Measurements from ENCODE around the gene MTRF1. TPM values are rescaled to one million over a fixed set of nuclear protein-coding genes. Genes with fewer than 3 reads are reported as not detected.

Gene MTRF1
- total and polyA plus RNA-seq, 7 experiments from 2014 or later = 11.8 to 38.2 (median 22.7) TPM

GRCh38 chr13:41257535-41257934 lies 5.8 kb downstream of the MTRF1 start:
- Mint-ChIP-seq H3K9me3 (no peaks in the 10 kb centered on the region), H3K4me1 (peaks cover 13 to 57% (median 28%) of the 10 kb centered on the region in 7 donors), H3K27me3 (no peaks in the 10 kb centered on the region), H3K4me3 (peak overlapping the region in 2 of 10 donors; percentile 22 to 56), H3K36me3 (peaks cover 11 to 57% (median 40%) of the 10 kb centered on the region in 5 donors), H3K27ac (no peak overlapping the region)
- Histone ChIP-seq H3K4me1 (ENCODE audit: control insufficient read depth in 2 of 2, insufficient read depth in 2 of 2, low read length in 2 of 2) (peaks cover 0 to 11% of the 10 kb centered on the region in 2 donors), H3K36me3 (ENCODE audit: control insufficient read depth in 2 of 3, insufficient read depth in 3 of 3, low read length in 3 of 3) (peaks cover 0 to 24% (median 5%) of the 10 kb centered on the region in 3 experiments), H3K9me3 (ENCODE audit: control insufficient read depth in 2 of 3, low read length in 3 of 3) (no peaks in the 10 kb centered on the region), H3K4me3 (ENCODE audit: low read length) (no peak overlapping the region), H3K27ac (ENCODE audit: low read depth, low read length) (no peak overlapping the region), H3K27me3 (ENCODE audit: control insufficient read depth in 2 of 2, insufficient read depth in 2 of 2, low read length in 2 of 2) (no peaks in the 10 kb centered on the region)
- intact Hi-C loops (cut with micrococcal nuclease) = no loop called here
- ATAC-seq (no peak), DNase-seq (no peak)
- CTCF ChIA-PET = no interaction called here
- POLR2A ChIA-PET = no interaction called here

GRCh38 chr13:41254902-41255301 lies 8.5 kb downstream of the MTRF1 start:
- ATAC-seq (no peak), DNase-seq (no peak)
- Mint-ChIP-seq H3K9me3 (no peaks in the 10 kb centered on the region), H3K36me3 (peaks cover 16 to 75% (median 53%) of the 10 kb centered on the region in 5 donors), H3K4me3 (no peak overlapping the region), H3K4me1 (peaks cover 13 to 54% (median 39%) of the 10 kb centered on the region in 7 donors), H3K27me3 (no peaks in the 10 kb centered on the region), H3K27ac (no peak overlapping the region)
- no peak overlapping the region for H3K4me3 ChIP-seq (ENCODE audit: low read length)
- no peak overlapping the region for H3K27ac ChIP-seq (ENCODE audit: low read depth, low read length)
- no peaks in the 10 kb centered on the region for H3K9me3 ChIP-seq (ENCODE audit: control insufficient read depth in 2 of 3, low read length in 3 of 3)
- no peaks in the 10 kb centered on the region for H3K27me3 ChIP-seq (ENCODE audit: control insufficient read depth in 2 of 2, insufficient read depth in 2 of 2, low read length in 2 of 2)
- peaks cover 0 to 13% of the 10 kb centered on the region in 2 donors for H3K4me1 ChIP-seq (ENCODE audit: control insufficient read depth in 2 of 2, insufficient read depth in 2 of 2, low read length in 2 of 2)
- intact Hi-C loops (cut with micrococcal nuclease) = no loop called here
- ChIA-PET CTCF (no interaction called here), POLR2A (interaction anchor here (0.6 to 1.6 kb wide), 4 partner anchors 8 to 57 kb away, joined by 3 to 7 read pairs (median 4); partner anchors contain the start of gene MTRF1)
- peaks cover 0 to 22% (median 2%) of the 10 kb centered on the region in 3 experiments for H3K36me3 ChIP-seq (ENCODE audit: control insufficient read depth in 2 of 3, insufficient read depth in 3 of 3, low read length in 3 of 3)

GRCh38 chr13:41250993-41251392 lies 12.4 kb downstream of the MTRF1 start:
- H3K4me1 ChIP-seq (ENCODE audit: control insufficient read depth in 2 of 2, insufficient read depth in 2 of 2, low read length in 2 of 2) = peaks cover 0 to 4% of the 10 kb centered on the region in 2 donors
- H3K27ac Mint-ChIP-seq = no peak overlapping the region
- peaks cover 1 to 22% (median 16%) of the 10 kb centered on the region in 7 donors for H3K4me1 Mint-ChIP-seq
- no peak overlapping the region for H3K27ac ChIP-seq (ENCODE audit: low read depth, low read length)
- H3K36me3 ChIP-seq (ENCODE audit: control insufficient read depth in 2 of 3, insufficient read depth in 3 of 3, low read length in 3 of 3) = peaks cover 0 to 24% (median 0%) of the 10 kb centered on the region in 3 experiments
- intact Hi-C loops (cut with micrococcal nuclease) = no loop called here
- no peaks in the 10 kb centered on the region for H3K27me3 Mint-ChIP-seq
- no peak overlapping the region for H3K4me3 Mint-ChIP-seq
- POLR2A ChIA-PET = interaction anchor here (0.6 to 0.7 kb wide), 2 partner anchors 18 to 35 kb away, joined by 3 to 8 read pairs; no protein-coding TSS in a partner anchor
- H3K4me3 ChIP-seq (ENCODE audit: low read length) = no peak overlapping the region
- no peak for DNase-seq
- H3K9me3 ChIP-seq (ENCODE audit: control insufficient read depth in 2 of 3, low read length in 3 of 3) = no peaks in the 10 kb centered on the region
- no peaks in the 10 kb centered on the region for H3K27me3 ChIP-seq (ENCODE audit: control insufficient read depth in 2 of 2, insufficient read depth in 2 of 2, low read length in 2 of 2)
- no peak for ATAC-seq
- CTCF ChIA-PET = no interaction called here
- peaks cover 8 to 69% (median 47%) of the 10 kb centered on the region in 5 donors for H3K36me3 Mint-ChIP-seq
- no peaks in the 10 kb centered on the region for H3K9me3 Mint-ChIP-seq

DNA sequence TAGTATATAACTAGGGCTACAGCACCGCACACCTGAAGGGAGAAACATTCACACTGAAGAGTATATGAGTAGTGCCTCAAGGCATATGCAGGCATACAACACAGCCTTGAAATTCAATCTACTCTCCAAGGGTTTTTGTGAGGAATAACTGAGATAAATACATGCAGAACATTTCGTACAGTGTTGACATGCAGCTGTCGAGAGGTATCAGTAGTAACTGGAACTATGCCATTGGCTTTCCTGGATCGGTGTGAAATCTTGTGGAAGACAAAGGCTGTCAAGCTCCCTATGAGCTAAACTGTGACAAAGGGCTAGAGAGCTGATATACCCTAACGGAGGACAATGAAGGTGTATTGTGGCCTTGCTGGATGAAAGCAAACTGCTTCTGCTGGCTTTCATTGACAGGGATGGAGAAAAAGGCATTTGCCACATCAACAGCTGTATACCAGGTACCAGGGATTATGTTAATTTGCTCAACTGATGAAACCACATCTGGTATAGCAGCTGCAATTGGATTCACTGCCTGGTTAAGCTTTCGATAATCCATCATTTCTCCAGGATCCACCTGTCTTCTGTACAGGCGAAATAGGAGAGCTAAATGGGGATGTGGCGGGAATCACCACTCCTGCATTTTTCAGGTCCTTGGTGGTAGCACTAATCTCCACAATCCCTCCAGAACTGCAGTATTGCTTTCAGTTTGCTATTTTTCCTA lies 16.3 kb downstream of the MTRF1 start:
- no peak overlapping the region for H3K4me3 ChIP-seq (ENCODE audit: low read length)
- ChIA-PET CTCF (interaction anchor here (1.0 kb wide), 1 partner anchor 32 kb away, joined by 4 read pairs; no protein-coding TSS in a partner anchor), POLR2A (no interaction called here)
- no peaks in the 10 kb centered on the region for H3K27me3 ChIP-seq (ENCODE audit: control insufficient read depth in 2 of 2, insufficient read depth in 2 of 2, low read length in 2 of 2)
- no peak for ATAC-seq
- Mint-ChIP-seq H3K27ac (no peak overlapping the region), H3K4me1 (peaks cover 3 to 23% (median 16%) of the 10 kb centered on the region in 7 donors), H3K4me3 (no peak overlapping the region), H3K9me3 (no peaks in the 10 kb centered on the region), H3K36me3 (peaks cover 4 to 47% (median 30%) of the 10 kb centered on the region in 5 donors), H3K27me3 (no peaks in the 10 kb centered on the region)
- H3K27ac ChIP-seq (ENCODE audit: low read depth, low read length) = no peak overlapping the region
- peaks cover 0 to 11% (median 0%) of the 10 kb centered on the region in 3 experiments for H3K36me3 ChIP-seq (ENCODE audit: control insufficient read depth in 2 of 3, insufficient read depth in 3 of 3, low read length in 3 of 3)
- no peak for DNase-seq
- H3K9me3 ChIP-seq (ENCODE audit: control insufficient read depth in 2 of 3, low read length in 3 of 3) = no peaks in the 10 kb centered on the region
- intact Hi-C loops (cut with micrococcal nuclease) = no loop called here
- H3K4me1 ChIP-seq (ENCODE audit: control insufficient read depth in 2 of 2, insufficient read depth in 2 of 2, low read length in 2 of 2) = peaks cover 0 to 4% of the 10 kb centered on the region in 2 donors

- ChIA-PET POLR2A (interaction anchor here (0.5 kb wide), 1 partner anchor 184 kb away, joined by 6 read pairs; no protein-coding TSS in a partner anchor), CTCF (no interaction called here)
- Mint-ChIP-seq H3K27ac (peak overlapping the region in 1 of 9 donors; percentile 22), H3K4me1 (peaks cover 0 to 7% (median 1%) of the 10 kb centered on the region in 7 donors), H3K36me3 (peaks cover 0 to 35% (median 22%) of the 10 kb centered on the region in 5 donors), H3K27me3 (no peaks in the 10 kb centered on the region), H3K9me3 (no peaks in the 10 kb centered on the region), H3K4me3 (no peak overlapping the region)
- intact Hi-C loops (cut with micrococcal nuclease) = no loop called here
- no peaks in the 10 kb centered on the region for H3K4me1 ChIP-seq (ENCODE audit: control insufficient read depth in 2 of 2, insufficient read depth in 2 of 2, low read length in 2 of 2)
- H3K9me3 ChIP-seq (ENCODE audit: control insufficient read depth in 2 of 3, low read length in 3 of 3) = no peaks in the 10 kb centered on the region
- H3K4me3 ChIP-seq (ENCODE audit: low read length) = no peak overlapping the region
- DNase-seq = no peak
- peaks cover 0 to 3% (median 0%) of the 10 kb centered on the region in 3 experiments for H3K36me3 ChIP-seq (ENCODE audit: control insufficient read depth in 2 of 3, insufficient read depth in 3 of 3, low read length in 3 of 3)
- ATAC-seq = no peak
- no peak overlapping the region for H3K27ac ChIP-seq (ENCODE audit: low read depth, low read length)
- H3K27me3 ChIP-seq (ENCODE audit: control insufficient read depth in 2 of 2, insufficient read depth in 2 of 2, low read length in 2 of 2) = no peaks in the 10 kb centered on the region
Observed at GRCh38 chr13:41244556-41244955, 18.8 kb downstream of the MTRF1 start.

DNA sequence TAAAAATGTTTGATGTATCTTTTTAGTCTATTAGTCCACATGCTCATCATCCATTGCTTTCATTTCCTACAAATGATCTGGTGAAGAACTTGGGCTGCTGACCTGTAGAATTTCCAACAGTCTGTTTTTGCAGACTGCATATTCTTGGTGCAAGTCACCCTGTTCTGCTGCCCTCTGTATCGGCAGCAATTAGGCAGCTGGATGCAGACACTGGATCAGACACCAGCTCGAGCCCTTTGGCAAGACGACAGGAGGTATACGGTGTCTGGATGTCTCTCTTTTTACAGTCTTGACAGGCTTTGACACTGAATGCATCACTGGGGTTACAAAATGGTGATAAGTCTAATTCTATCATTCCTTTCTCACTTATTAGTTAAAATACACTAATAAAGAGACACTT lies 21.8 kb downstream of the MTRF1 start:
- no peaks in the 10 kb centered on the region for H3K9me3 ChIP-seq (ENCODE audit: control insufficient read depth in 2 of 3, low read length in 3 of 3)
- DNase-seq = no peak
- POLR2A ChIA-PET = no interaction called here
- no peak overlapping the region for H3K27ac ChIP-seq (ENCODE audit: low read depth, low read length)
- H3K4me3 ChIP-seq (ENCODE audit: low read length) = no peak overlapping the region
- Mint-ChIP-seq H3K4me3 (no peak overlapping the region), H3K27me3 (no peaks in the 10 kb centered on the region), H3K9me3 (no peaks in the 10 kb centered on the region), H3K27ac (no peak overlapping the region), H3K4me1 (peaks cover 0 to 7% (median 3%) of the 10 kb centered on the region in 7 donors), H3K36me3 (peaks cover 4 to 30% (median 26%) of the 10 kb centered on the region in 5 donors)
- CTCF ChIA-PET = no interaction called here
- intact Hi-C loops (cut with micrococcal nuclease) = no loop called here
- H3K4me1 ChIP-seq (ENCODE audit: control insufficient read depth in 2 of 2, insufficient read depth in 2 of 2, low read length in 2 of 2) = no peaks in the 10 kb centered on the region
- H3K27me3 ChIP-seq (ENCODE audit: control insufficient read depth in 2 of 2, insufficient read depth in 2 of 2, low read length in 2 of 2) = no peaks in the 10 kb centered on the region
- peaks cover 0 to 12% (median 0%) of the 10 kb centered on the region in 3 experiments for H3K36me3 ChIP-seq (ENCODE audit: control insufficient read depth in 2 of 3, insufficient read depth in 3 of 3, low read length in 3 of 3)
- ATAC-seq = no peak
